H4 (cell line): ENCODE results near the gene PRSS38. TPM values are rescaled to one million over a fixed set of nuclear protein-coding genes. Genes with fewer than 3 reads are reported as not detected.

Source experiments
- DNase-seq: peaks from one replicate; pipeline ENCODE4 v3.0.0-alpha.2; 2015; ENCODE audit warnings: low spot score
- total RNA-seq: library from RNA; depleted of rRNA; stranded (reverse); fragments of >200 nt; shearing (Covaris generic); gene quantifications from 2 replicates; pipeline ENCODE4 v1.2.3, GENCODE V29; 2014

The PRSS38 gene
- total RNA-seq, 1 experiment from 2014 or later, result not detected

DNA sequence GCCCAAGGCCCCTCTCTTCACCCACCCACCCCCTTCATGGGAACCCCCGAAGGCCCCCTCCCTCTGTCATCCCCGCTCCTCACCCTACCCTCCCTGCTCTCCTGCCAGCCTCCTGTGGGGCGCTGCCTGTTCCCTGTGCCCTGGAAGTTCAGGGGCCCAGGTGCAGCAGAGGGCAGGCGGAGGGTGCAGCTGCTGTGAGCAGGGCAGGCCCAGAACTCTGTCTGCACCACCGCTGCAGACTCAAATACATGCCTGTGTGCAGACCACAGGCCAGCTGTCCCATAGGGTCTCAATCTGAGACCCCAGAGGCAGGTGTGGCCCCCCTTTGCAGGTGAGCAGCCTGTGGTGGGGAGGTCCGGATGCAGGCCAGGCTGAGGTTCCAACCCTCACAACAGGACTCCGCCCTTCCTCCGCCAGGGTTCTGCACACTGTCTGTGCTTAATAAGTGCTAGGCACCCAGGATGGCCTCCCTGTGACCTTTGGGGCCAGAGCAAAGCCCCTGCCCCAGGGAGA is 69.7 kb downstream of the PRSS38 start:
- DNase-seq, result no peak

DNA sequence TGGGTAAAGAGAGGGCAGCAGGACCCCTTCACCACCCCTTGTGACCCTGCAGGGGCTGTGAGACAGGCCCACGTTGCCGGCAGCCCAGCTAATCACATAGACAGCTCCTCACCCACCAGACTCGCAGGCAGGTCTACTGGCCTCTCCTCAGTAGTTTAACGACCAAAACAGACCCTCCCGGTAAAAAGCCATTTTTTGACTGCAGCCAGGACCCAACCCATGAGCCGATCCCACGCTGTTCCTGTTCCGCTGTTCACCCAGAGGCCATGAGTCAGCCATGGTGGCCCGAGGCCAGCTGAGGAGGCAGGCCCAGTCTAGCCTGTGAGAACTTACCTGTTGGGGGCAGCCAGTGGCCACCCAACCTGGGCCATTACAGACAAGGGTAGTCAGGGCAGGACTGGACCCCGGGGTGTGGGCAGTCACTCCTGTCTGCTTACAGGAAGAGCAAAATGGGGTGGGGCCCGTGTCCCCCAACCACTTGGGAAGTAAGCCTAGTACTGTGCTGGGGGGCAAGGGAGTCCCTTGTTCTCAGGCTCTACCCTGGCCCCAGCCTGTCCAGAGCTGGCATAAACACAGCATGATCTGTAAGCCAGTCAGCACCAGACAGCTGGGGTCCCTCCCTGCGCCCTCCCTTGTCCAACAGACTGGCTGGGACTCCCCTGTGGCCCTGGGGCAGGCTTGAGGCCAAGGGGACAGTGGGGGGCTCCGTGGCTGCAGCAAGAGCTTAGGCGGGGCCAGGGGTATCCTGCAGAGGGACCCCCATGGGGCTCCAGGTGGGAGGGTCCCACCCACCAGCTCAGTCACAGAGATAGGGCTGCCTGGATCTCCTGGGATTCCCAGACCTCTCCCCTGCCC is 70.4 kb downstream of the PRSS38 start:
- peak; percentile 43 for DNase-seq

DNA sequence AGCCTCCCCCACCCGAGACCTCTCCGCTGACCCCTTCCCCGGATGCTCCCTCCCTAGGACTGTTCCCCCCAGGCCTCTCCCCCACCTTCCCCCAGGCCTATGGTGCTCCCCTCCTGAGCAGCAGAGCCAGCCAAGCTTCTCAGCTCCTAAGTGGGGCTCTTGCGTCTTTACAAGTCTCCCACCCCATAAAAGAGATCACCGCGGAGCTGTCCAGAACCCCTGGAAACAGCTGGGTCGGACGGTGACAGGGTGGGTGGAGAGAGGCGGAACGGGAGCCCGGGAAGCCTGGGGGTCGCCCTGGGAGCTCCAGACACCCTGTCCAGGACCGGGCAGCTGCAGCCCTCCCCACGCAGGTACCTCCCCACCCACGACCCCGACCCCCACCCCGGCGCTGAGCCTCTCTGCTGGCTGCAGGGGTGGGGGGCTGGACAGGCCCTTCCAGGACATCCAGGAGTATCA is 71.1 kb downstream of the PRSS38 start:
- no peak for DNase-seq

DNA sequence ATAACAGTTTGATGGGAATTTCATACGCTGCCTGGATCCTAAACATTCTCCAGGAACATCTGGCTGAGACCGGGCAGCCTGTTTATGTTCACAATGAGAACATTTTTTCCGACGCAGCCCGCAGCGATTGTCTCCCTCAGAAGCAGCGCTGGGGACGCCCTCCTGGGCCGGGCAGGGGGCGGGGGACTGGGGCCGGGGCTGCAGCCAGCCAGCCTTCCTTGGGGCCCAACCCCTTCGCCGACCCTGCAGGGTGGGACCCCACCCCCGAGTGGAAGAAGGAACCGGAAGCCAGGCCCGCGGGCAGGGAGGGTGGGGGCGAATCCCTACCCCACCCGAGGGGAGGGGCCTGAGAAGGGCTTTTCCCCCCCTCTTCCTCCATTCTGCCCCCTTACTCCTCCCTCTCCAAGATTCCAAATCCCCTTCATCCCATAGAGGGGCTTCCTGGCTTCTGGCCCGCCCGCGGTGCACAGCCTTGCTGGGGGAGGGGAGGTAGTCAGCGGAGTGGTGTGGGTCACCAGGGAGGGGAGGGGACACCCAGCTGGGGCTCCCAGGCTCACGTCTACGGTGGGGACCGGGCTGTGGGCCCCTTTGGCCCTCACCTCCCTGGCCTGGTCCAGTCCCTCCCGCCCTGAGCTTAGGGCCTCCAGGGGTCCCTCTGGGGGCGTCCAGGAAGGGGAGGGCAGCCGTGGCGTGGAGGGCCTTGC is 71.7 kb downstream of the PRSS38 start:
- no peak for DNase-seq

DNA sequence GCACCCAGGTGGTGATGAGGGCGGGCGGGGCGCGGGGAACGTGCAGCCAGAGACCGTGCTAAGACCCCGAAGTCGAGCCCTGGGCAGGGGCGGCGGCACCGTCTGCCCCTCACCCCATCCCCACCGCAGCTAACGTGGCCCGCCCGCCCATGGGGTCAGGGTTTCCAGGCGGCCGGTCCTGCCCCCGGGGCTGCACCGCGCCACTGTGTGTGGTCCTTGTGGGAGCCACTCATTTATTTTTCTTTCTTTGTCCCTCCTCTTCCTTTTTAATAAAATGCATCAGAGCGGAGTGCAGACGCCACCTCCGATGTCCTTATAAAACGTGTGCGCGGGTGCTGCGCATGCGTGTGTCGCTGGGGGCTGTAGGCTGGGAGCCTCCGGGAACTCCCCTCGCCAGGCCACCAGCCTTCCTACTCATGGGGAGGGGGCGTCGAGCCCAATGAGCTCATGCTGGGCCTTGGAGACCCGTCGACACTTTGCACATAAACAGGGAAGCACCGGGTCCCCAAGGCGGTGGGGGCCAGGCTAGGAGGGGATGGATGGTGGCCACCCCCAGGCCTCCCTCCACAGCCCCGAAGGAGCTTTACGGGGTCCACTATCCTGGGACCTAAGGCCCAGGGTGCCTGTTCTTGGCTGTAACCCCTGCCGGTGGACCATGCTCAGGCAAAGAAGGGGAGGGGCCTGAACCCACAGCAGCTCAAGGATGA is 72.4 kb downstream of the PRSS38 start:
- no peak for DNase-seq

DNA sequence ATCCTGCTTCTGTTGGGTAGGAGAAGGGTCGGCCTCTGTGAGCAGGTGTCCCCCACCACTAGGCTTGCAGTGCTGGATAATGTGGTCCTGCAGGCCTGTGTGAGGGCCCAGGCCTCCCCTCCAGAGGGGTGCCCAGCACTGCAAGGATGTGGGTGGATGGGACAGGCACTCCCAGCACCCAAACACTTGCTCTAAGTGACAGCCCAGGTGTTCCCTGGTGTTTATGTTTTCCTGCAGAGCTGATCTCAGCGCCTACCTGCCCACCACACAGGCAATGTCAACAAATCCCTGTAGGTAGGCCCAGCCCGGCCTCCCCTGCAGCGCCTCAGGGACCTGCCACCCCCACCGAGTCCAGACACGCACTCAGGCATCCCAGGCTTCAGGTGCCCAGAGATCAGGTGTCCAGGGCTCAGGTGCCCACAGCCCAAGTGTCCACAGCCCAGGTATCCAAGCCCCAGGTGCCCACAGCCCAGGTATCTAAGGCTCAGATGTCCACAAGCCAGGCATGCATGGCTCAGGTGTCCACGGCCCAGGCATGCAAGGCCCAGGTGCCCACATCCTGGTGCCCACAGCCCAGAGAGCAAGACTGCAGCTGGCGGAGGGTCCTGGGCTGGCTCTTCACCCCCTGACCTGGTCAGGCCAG is 73.0 kb downstream of the PRSS38 start:
- DNase-seq, result no peak

DNA sequence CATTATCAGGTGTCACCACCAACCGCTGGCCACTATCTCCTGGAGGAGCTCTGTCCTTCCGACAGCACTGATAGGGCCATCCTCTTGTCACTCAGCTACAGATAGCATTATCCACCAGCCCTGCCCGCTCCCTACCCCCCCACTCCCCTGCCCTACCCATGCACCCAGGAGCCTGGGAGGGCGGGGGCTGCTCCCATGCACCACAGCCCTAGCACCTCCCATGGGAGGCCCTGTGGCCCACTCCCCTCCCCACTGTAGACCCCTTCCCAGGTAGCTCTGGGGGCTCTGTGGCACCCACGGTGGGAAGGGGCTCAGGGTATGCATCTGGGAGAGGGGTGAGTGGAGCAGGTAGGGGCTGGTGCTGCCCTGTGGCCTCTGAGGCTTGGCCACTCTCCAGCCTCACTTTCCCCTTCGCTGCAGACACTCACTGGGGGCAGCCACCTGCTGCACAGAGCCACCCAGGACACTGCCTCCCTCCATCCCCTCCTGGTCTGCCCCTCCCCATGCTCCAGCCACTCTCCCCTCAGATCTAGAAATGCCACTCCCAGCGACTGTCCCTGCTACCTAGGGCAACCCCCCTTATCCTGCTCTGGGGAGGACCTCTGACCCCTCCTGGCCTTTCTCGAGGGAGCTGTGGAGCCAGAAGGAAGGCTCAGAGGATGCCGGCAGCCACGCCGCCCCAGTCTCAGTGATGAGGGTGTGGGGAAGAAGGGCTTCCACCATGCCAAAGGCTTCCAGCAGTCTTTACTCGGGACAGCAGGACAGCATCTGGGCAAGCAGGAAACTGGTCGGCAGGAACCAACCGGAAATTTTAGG is 73.8 kb downstream of the PRSS38 start:
- DNase-seq, result no peak

DNA sequence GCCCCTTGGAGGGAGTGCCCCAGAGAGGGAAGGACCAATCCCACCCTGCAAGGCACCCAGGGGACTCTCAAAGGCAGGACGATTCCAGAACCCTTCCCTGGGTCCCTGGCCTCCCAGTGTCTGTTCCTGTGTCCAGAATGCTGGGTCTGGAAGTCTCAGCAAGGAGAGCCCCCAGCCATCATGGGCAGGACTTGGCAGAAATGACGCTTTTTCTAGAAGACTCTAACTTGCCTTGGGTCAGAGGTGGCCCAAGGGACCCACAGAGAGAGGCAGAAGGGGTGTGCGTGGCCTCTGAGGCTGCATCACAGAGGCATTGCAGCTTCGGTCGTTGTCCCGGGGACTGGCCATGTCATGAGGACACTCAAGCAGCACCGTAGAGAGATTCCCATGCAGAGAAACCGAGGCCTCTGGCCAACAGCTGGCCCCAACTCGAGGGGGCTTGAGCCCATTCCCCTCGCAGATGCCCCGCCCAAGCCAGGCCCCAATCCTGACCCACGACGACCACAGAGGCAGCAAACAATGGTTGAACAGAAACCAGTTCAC is 74.5 kb downstream of the PRSS38 start:
- no peak for DNase-seq

DNA sequence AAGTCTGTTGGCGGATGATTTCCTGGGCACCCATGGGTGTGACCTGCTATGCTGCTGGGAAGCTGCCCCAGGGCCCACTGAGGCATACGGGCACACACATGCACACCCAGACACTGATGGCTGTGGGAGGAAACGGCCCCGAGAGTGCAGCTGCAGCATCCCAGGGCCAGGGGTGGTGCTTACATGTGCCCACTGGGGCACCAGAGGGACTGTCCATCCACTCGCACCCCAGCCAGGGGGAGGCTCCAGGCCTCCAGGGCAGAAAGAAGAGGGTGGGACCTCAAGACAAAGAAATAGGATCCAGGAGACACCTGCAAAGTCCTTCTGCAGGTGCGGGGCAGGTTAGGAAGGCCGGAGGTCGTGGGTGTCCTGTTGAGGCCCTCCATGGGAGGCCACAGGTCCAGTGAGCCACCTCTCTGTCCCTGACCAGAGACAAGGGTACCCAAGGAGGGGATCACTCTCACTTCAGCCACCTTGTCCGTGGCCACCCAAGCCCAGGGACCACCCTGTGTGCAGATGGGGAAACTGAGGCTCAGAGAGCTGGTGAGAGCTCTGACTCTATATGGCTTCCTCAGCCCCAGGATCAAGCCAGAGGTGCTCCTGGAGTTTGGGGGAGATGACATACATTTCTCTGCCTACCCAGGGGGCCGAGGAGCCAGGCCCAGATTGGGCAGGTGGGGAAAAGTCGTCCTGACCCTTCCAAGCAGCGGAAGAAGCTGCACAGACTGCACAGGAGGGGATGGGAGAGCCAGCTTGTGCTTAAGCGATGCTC is 75.2 kb downstream of the PRSS38 start:
- DNase-seq, result no peak

DNA sequence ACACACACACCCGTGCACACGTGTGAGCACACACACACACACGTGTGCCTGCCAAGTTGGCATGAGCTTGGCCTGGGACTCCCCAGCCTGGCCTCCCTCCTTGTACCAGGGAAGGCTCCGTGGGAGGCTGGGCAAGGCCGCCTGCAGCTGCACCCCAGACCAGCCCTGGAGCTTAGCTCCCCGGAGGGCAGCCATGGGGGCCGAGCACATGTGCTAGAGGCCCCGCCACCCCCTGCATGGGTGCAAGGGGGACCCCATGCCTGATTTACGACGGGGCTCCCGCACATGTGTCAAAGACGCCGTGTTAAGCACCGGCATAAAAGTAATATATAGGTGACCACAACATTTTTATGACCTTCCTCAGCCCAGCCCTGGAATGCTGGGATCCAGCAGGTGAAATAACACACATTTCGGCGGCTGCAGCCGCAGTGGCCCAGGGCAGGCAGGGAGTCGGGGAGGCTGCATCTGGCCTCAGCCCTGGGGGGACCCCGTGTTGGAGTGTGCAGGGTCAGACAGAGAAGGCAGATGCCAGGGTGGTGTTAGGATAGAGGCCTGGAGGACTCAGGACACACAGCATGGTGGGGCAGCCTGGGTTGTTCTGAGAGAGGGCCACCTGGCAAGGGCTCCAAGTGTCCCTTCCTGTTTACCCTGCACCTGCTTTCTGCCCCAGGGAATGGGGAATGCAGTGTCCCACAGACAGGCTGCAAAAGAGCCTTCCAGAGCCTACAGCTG is 75.9 kb downstream of the PRSS38 start:
- DNase-seq, result no peak

DNA sequence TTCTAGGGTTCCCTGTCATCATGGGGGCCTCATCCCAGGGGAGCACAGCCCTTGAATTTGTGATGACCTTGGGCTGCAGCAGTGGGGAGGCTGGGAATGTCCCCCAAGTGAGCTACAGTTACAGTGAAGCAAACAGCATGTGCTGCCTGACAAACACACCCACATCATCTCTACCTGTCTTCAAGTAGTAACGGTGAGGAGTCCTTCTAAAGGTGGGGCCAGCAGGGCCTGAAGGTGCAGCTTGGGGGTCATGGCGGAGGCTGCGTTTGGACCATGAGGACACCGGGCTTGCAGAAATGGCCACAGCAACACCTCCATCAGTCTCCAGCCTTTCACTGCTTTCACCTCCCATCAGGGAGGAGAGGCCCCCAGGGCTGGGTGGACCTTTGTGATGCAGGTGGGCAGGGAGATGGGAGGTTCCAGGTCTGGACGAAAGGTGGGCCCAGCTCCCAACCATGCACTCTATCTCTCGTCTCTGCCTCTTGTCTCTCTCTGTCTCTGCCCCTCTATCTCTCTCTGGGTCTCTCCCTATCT is 76.5 kb downstream of the PRSS38 start:
- no peak for DNase-seq

DNA sequence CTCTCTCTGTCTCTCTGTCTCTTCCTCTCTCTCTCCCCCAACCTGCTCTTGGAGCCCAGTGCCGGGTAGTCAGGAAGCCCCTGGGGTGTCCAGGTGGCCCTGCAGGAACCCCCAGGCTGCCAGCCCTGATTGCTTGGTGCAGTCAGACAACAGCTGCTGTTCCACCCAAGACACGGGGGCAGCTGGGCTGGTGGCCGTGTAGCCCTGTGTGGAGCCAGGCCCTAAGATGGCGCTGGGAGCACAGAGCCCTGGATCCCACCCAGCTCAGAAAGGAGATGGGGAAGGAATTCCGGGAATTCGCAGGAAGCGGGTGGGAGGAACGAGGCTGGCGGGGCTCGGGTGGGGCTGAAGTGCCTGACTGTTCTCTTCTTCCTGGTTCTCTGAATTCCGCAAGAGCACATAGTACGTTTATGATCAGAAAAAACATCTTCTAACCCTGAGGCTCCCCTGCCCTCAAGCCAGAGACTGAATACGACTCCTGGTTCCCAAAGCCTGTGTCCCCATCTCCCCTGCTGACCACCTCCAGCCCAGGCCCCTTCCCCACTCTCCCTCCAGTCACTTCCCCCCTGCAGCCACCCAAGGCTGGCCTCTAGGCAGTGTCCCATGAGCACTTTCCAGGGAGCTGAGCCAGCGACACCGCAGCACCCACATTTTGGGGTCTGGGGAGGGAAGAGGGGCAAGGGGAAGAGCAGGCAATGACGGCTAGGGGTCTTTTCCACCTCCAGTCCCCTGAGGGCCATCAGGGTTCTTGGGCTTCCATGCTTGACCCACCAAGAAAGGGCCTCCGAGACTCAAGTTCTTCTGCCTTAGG is 77.2 kb downstream of the PRSS38 start:
- DNase-seq, result no peak

DNA sequence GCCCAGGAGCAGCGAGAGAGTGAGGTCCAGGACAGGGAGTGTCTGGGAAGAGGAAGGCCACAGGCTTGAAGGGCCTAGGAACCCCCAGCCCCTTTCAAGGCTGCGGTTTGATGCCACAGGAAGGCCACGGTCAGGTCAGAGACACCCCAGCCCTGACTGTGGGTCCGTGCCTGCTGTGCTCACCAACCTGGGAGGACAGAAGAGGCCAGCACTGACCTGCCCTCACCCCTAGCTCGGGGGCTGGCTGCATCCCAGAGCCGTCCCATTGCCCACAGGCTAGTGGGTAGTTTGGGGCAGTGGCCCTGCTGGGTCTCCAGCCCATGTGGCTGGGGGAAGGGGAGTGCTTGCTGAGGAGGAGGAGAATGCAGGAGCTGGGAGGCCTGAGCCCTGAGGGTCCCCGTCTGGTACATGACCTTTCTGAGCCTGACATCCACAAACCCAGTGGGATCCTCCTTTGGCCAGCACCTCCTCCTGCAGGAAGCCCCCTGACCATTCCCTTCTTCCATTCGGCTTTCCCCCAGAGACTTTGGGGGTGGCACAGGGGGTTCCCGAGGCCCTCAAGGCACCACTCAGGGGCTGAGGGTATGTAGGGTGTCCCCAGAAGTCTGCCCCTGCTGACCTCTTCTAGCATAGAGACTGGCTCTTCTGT is 77.9 kb downstream of the PRSS38 start:
- no peak for DNase-seq

DNA sequence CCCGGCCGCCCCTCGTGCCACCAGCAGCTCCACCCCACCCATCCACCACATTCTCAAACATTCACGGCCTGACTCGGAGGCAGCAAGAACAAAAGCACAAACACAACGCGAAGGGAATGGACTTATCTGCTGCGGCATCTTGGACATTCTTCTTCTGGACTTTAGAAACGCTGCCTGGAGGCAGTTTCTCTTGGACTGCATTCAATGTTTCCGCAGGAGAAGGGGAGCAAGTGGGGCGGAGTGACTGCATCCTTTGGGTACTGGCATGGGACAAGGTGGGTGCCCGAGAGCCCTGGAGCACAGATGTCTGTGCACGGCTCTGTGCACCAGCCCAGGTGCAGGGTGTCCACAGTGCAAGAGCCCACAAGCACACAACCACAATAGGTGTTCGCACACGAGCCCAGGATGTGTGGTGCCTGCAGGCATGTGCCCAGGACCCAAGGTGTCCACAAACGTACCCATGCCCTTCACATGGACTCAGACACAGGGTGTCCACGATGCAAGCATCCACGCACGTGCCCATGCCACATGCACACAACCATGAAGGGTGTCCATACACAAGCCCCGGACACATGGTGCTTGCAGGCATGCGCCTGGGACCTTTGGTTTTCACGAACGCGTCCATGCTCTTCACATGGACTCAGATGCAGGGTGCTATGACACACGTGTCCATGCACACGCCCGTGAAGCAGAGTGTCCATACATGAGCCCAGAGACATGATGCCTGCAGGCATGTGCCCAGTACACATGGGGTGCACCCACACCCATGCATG is 78.7 kb downstream of the PRSS38 start:
- no peak for DNase-seq

DNA sequence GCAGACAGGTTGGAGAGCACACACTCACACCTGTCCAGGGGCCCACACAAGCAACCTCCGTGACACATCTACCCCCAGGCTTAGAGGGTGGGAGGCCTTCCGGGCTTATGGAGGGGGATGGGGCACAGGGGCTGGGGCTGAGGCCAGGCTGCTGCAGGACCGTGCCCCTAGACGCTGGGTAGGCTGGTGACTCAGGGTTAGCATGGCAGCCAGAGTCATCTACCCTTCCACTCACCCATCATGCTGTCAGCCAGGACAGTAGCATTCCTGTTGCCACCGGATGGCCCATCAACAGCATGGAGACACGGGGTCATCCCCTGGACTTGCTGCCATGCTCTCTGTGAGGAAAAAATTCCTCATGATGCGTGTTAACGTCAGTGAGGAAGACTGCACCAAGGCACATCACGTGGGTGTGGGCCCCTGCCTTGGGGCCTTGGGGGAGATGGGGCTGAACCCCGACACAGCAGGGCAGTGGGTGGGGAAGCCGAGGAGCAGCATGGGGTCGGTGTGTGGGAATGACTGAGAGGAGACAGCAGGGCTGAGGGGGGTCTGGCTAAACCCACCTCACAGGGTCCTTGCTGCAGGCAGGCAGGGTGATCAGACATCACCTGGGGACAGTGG is 79.5 kb downstream of the PRSS38 start:
- no peak for DNase-seq
